GM12878 (cell line): ENCODE measurements around the gene SLAMF9. TPM values are rescaled to one million over a fixed set of nuclear protein-coding genes. Genes with fewer than 3 reads are reported as not detected.

Experiments
- ATAC-seq: fragments of 200-7000 bp; cut with Tn5 transposase; 3 replicates; pipeline ENCODE4 v1.9.1; 2020; ENCODE audit warnings: mild to moderate bottlenecking, moderate library complexity
- BruUV-seq: library from RNA; stranded (reverse); fragments of 400-500 nt; replicated peaks from 2 replicates; lab custom pipeline; 2021; lab: Mats Ljungman, UMichigan
- CTCF ChIA-PET: fragments of 300-600 bp; sonication (Branson Sonifier 250); formaldehyde crosslinking; extraction: SDS; loops from one replicate; lab custom pipeline; 2021; ENCODE audit warnings: inconsistent platforms; lab: Yijun Ruan, JAX
- POLR2A ChIA-PET: fragments of 350-600 bp; formaldehyde crosslinking; extraction: SDS; loops from one replicate; lab custom pipeline; 2021; ENCODE audit warnings: inconsistent platforms; lab: Charles Lee
- RAD21 ChIA-PET: fragments of 300-600 bp; sonication (Branson Sonifier 250); formaldehyde crosslinking; loops from one replicate; lab custom pipeline; 2023; ENCODE audit warnings: antibody characterized with exemption; ENCODE audit not compliant: unreplicated experiment; lab: Charles Lee
- SMC1A ChIA-PET: fragments of 300-600 bp; sonication (Branson Sonifier 250); formaldehyde crosslinking; loops from one replicate; lab custom pipeline; 2023; ENCODE audit not compliant: unreplicated experiment, uncharacterized antibody; lab: Charles Lee
- DNase-seq: peaks from one replicate; pipeline ENCODE4 v3.0.0-alpha.2; 2011; ENCODE audit warnings: low read depth, low spot score
- FAIRE-seq: peaks from 3 replicates; lab custom pipeline; 2011; peaks lifted over from hg19 to GRCh38; lab: Jason Lieb, UNC
- H2AFZ ChIP-seq: 2 replicates; pipeline ENCODE4 v1.6.0; 2011; ENCODE audit warnings: low read depth, low read length, control low read depth; ENCODE audit not compliant: control insufficient read depth
- H3K27ac ChIP-seq: 2 replicates; pipeline ENCODE4 v1.5.1; 2011; ENCODE audit warnings: control low read depth; ENCODE audit not compliant: control insufficient read depth, insufficient read depth
- H3K27me3 ChIP-seq, 2 experiments: replicated peaks in 1 of 2; 2 replicates each; pipeline versions ENCODE4 v1.6.0 to v1.6.1; 2011; ENCODE audit warnings: low read length in 1 of 2; ENCODE audit not compliant: control insufficient read depth in 2 of 2, insufficient read depth in 2 of 2
- H3K36me3 ChIP-seq, 2 experiments: 2 replicates each; pipeline ENCODE4 v1.5.1; 2011; ENCODE audit warnings: low read length in 1 of 2; ENCODE audit not compliant: control insufficient read depth in 2 of 2, insufficient read depth in 2 of 2
- H3K4me1 ChIP-seq: 2 replicates; pipeline ENCODE4 v1.6.1; 2011; ENCODE audit warnings: mild to moderate bottlenecking, low read length, moderate library complexity, mixed read lengths; ENCODE audit not compliant: control insufficient read depth, insufficient read depth
- H3K4me2 ChIP-seq: 2 replicates; pipeline ENCODE4 v1.6.0; 2011; ENCODE audit warnings: control low read depth; ENCODE audit not compliant: control insufficient read depth, insufficient read depth
- H3K4me3 ChIP-seq: fragments of 200-600 bp; sonication (generic); 2 replicates; pipeline ENCODE4 v1.5.1; 2016
- H3K79me2 ChIP-seq: 2 replicates; pipeline ENCODE4 v1.6.0; 2011; ENCODE audit warnings: low read length; ENCODE audit not compliant: control insufficient read depth, insufficient read depth
- H3K9ac ChIP-seq: 2 replicates; pipeline ENCODE4 v1.8.0; 2011; ENCODE audit warnings: low read length, control low read depth, mixed read lengths; ENCODE audit not compliant: control insufficient read depth, insufficient read depth
- H3K9me3 ChIP-seq: replicated peaks from 3 replicates; pipeline ENCODE4 v1.5.1; 2011; ENCODE audit warnings: mild to moderate bottlenecking, low read length; ENCODE audit not compliant: control insufficient read depth, insufficient read depth
- H4K20me1 ChIP-seq: 2 replicates; pipeline ENCODE4 v1.6.0; 2011; ENCODE audit not compliant: control insufficient read depth, insufficient read depth
- EGR1 ChIP-seq, 2 experiments: IDR thresholded peaks; 1 replicate in 1 of 2; 2 replicates in 1 of 2; pipeline ENCODE4 v1.6.1; 2011 to 2012; ENCODE audit warnings: low read depth in 2 of 2, low read length in 2 of 2, borderline replicate concordance in 1 of 2, mild to moderate bottlenecking in 1 of 2, moderate library complexity in 1 of 2
- ETV6 ChIP-seq, 2 experiments: fragments of 450-650 bp in 1 of 2; IDR thresholded peaks in 1 of 2; conservative IDR thresholded peaks in 1 of 2; 2 replicates each; pipeline ENCODE4 v1.6.1; 2014; ENCODE audit warnings: antibody characterized with exemption in 1 of 2, borderline replicate concordance in 1 of 2, low read depth in 1 of 2, mild to moderate bottlenecking in 1 of 2, moderate library complexity in 1 of 2
- HDGF ChIP-seq: fragments of 450-650 bp; IDR thresholded peaks from 2 replicates; pipeline ENCODE4 v1.6.1; 2016; ENCODE audit warnings: antibody characterized with exemption
- MLLT1 ChIP-seq: fragments of 450-650 bp; IDR thresholded peaks from 2 replicates; pipeline ENCODE4 v1.6.1; 2016; ENCODE audit warnings: mild to moderate bottlenecking
- MYB ChIP-seq: fragments of 150-350 bp; IDR thresholded peaks from 2 replicates; pipeline ENCODE4 v1.6.1; 2014; ENCODE audit warnings: mild to moderate bottlenecking, low read depth, low read length, borderline replicate concordance
- SIX5 ChIP-seq: IDR thresholded peaks from 2 replicates; pipeline ENCODE4 v1.6.1; 2011; ENCODE audit warnings: mild to moderate bottlenecking, low read depth, low read length, moderate library complexity; ENCODE audit not compliant: severe bottlenecking
- SMAD1 ChIP-seq: fragments of 450-650 bp; IDR thresholded peaks from 2 replicates; pipeline ENCODE4 v1.6.1; 2018; ENCODE audit warnings: mild to moderate bottlenecking, low read depth; ENCODE audit not compliant: partially characterized antibody
- ZNF24 ChIP-seq: fragments of 450-650 bp; IDR thresholded peaks from 2 replicates; pipeline ENCODE4 v1.6.1; 2017; ENCODE audit warnings: antibody characterized with exemption, mild to moderate bottlenecking
- WGBS: methylation state at CpG from one replicate; pipeline ENCODE4 v1.1.6; 2016; ENCODE audit warnings: low lambda C conversion rate; ENCODE audit not compliant: insufficient replicate concordance, insufficient coverage; ENCODE audit errors: missing lambda C conversion rate; 5-methylcytosine and 5-hydroxymethylcytosine counted together
- in situ Hi-C: fragments of 300-500 bp; cut with MboI; formaldehyde crosslinking; loops from 9 replicates; pipeline ENCODE4 v1.14.3; 2018; ENCODE audit warnings: mixed read lengths
- intact Hi-C: fragments of 100-400 bp; cut with micrococcal nuclease; formaldehyde crosslinking; loops from one replicate; pipeline ENCODE4 v1.14.2; 2022; ENCODE audit not compliant: unreplicated experiment
- polyA plus RNA-seq, 11 experiments: library from polyadenylated mRNA; depleted of rRNA in 4 of 11; unstranded in 6 of 11; stranded (reverse) in 5 of 11; fragments of >200 nt; fragmentation: Nextera tagmentation in 4 of 11; fragmentation: Illumina TruSeq in 1 of 11; extraction: Ambion mirVana in 4 of 11; extraction: Trizol in 1 of 11; gene quantifications; 1 replicate in 1 of 11; 2 replicates in 10 of 11; pipeline versions ENCODE4 v1.2.1 to v1.2.3, GENCODE V29; 2011 to 2016; ENCODE audit warnings: inconsistent platforms in 2 of 11, missing spikeins in 2 of 11, low read depth in 1 of 11
- total RNA-seq, 4 experiments: library from RNA; depleted of rRNA in 3 of 4; stranded (reverse); fragments of >200 nt in 3 of 4; fragmentation: Illumina TruSeq in 1 of 4; extraction: Trizol in 1 of 4; gene quantifications; 2 replicates each; pipeline versions ENCODE4 v1.2.1 to v1.2.3, GENCODE V29; 2013 to 2021
- TF ChIP-seq, protein P1 (sequence below): fragments of 450-650 bp; IDR thresholded peaks from 2 replicates; pipeline ENCODE4 v1.6.1; 2017; ENCODE audit warnings: low read depth, mild to moderate bottlenecking, moderate library complexity

Gene SLAMF9
- total and polyA plus RNA-seq, 10 of the 15 experiments (the other 5 are each of a cell fraction or from before 2014, with no cell fraction given) = not detected

DNA sequence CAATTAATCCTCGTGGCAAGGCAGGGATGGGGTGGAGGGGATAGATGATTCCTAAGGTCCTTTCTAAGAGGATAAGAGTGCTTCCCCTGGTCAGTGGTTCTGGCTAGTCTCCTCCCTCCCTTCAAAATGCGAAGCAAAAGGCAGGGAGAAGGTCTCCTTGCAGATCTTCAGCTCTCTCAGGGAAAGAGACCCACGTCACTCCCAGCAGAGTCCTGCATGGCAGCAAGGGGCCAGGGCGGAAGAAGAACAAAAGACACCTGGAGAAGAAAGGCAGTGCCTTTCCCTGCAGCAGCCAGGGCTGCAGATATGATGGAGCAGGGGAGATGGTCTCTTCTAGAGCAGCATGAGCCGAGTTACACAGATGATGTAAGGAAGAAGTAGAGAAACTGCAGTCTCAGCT lies 29.6 kb upstream of the SLAMF9 start:
- H3K79me2 ChIP-seq = no peaks in the 10 kb centered on the region
- H3K36me3 ChIP-seq = no peaks in the 10 kb centered on the region
- H3K27me3 ChIP-seq = peaks cover 0 to 2% of the 10 kb centered on the region in 2 experiments; a peak in 1 of 4 replicates
- no peak for DNase-seq
- no peaks in the 10 kb centered on the region for H3K9me3 ChIP-seq
- no peak overlapping the region for H3K9ac ChIP-seq
- TF ChIP-seq HDGF (no peak), MLLT1 (no peak), ETV6 (conservative IDR thresholded peaks at IDR 0.05 in 1 of 2, IDR thresholded peaks at IDR 0.05 in 1 of 2; ENCODE audit: borderline replicate concordance in 1 of 2, low read depth in 1 of 2) (no peak), SIX5 (no peak)
- ChIA-PET RAD21 (no interaction called here), SMC1A (interaction anchor here (1.5 to 1.7 kb wide), 2 partner anchors 30 to 184 kb away, joined by 3 to 5 read pairs; partner anchors contain the start of gene SLAMF9), CTCF (interaction anchor here (1.0 kb wide), 1 partner anchor 91 kb away, joined by 3 read pairs; no protein-coding TSS in a partner anchor), POLR2A (no interaction called here)
- H3K27ac ChIP-seq = no peak overlapping the region
- H2AFZ ChIP-seq = no peak overlapping the region
- no peak for FAIRE-seq
- no peaks in the 10 kb centered on the region for H3K4me1 ChIP-seq
- no peak overlapping the region for H3K4me2 ChIP-seq
- intact Hi-C loops (no loop called here), in situ Hi-C loops (no loop called here)
- no peaks in the 10 kb centered on the region for H4K20me1 ChIP-seq
- BruUV-seq = no TSS peak
- ATAC-seq = no peak
- WGBS = 7% methylated on average over 5 of the region's 5 CpGs
- H3K4me3 ChIP-seq = no peak overlapping the region

GRCh38 chr1:159982280-159982679 lies 28.2 kb upstream of the SLAMF9 start:
- intact Hi-C loops = no loop called here

More at GRCh38 chr1:159982280-159982679, 28.2 kb upstream of the SLAMF9 start:
- in situ Hi-C loops = no loop called here
- no peaks in the 10 kb centered on the region for H3K4me1 ChIP-seq
- H3K27ac ChIP-seq = no peak overlapping the region
- no TSS peak for BruUV-seq
- H2AFZ ChIP-seq = no peak overlapping the region
- WGBS = 37% methylated on average over 5 of the region's 6 CpGs
- ChIA-PET RAD21 (no interaction called here), CTCF (interaction anchor here (0.9 to 1.1 kb wide), 2 partner anchors 9 to 25 kb away, joined by 3 to 6 read pairs; no protein-coding TSS in a partner anchor), POLR2A (no interaction called here), SMC1A (interaction anchor here (1.5 to 1.7 kb wide), 2 partner anchors 28 to 183 kb away, joined by 3 to 5 read pairs; partner anchors contain the start of gene SLAMF9)
- H4K20me1 ChIP-seq = no peaks in the 10 kb centered on the region
- H3K27me3 ChIP-seq = peaks cover 0 to 2% of the 10 kb centered on the region in 2 experiments; a peak in 1 of 4 replicates
- TF ChIP-seq ZNF24 (no peak), MYB (no peak), EGR1 (IDR thresholded peaks at IDR 0.05; ENCODE audit: borderline replicate concordance in 1 of 2, low read depth in 2 of 2, low read length in 2 of 2) (no peak), SMAD1 (no peak)
- TF ChIP-seq, protein P1, sequence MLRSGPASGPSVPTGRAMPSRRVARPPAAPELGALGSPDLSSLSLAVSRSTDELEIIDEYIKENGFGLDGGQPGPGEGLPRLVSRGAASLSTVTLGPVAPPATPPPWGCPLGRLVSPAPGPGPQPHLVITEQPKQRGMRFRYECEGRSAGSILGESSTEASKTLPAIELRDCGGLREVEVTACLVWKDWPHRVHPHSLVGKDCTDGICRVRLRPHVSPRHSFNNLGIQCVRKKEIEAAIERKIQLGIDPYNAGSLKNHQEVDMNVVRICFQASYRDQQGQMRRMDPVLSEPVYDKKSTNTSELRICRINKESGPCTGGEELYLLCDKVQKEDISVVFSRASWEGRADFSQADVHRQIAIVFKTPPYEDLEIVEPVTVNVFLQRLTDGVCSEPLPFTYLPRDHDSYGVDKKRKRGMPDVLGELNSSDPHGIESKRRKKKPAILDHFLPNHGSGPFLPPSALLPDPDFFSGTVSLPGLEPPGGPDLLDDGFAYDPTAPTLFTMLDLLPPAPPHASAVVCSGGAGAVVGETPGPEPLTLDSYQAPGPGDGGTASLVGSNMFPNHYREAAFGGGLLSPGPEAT = no peak
- no peak overlapping the region for H3K4me2 ChIP-seq
- ATAC-seq (no peak), DNase-seq (no peak), FAIRE-seq (no peak)
- no peaks in the 10 kb centered on the region for H3K79me2 ChIP-seq
- H3K9ac ChIP-seq = no peak overlapping the region
- H3K9me3 ChIP-seq = no peaks in the 10 kb centered on the region
- no peak overlapping the region for H3K4me3 ChIP-seq
- H3K36me3 ChIP-seq = no peaks in the 10 kb centered on the region
